ENCODE measurements around the gene SLC1A7.

GRCh38 chr1:53107090-53107489 is 35.3 kb downstream of the SLC1A7 start:
- TF ChIP-seq ZBTB39 (CRISPR knock-in tag; IDR thresholded peaks at IDR 0.05) = no peak
- no peak for TF ChIP-seq NCOA2 (CRISPR knock-in tag; IDR thresholded peaks at IDR 0.05)
- no peak for TF ChIP-seq SIX1 (CRISPR knock-in tag; IDR thresholded peaks at IDR 0.05; ENCODE audit: borderline replicate concordance)
- no peak for TF ChIP-seq HNRNPH1 (optimal IDR thresholded peaks at IDR 0.05; ENCODE audit: low read depth, low read length)
- TF ChIP-seq CTCF (CRISPR knock-in tag; IDR thresholded peaks at IDR 0.05) = no peak
- no peak for TF ChIP-seq FOXK2 (IDR thresholded peaks at IDR 0.05)
- no peak for TF ChIP-seq ZNF556 (CRISPR knock-in tag; IDR thresholded peaks at IDR 0.05; ENCODE audit: borderline replicate concordance)
- TF ChIP-seq ATF3 (CRISPR knock-in tag; IDR thresholded peaks at IDR 0.05) = no peak
- TF ChIP-seq KLF16 (CRISPR knock-in tag; IDR thresholded peaks at IDR 0.05) = no peak
- TF ChIP-seq MYC (CRISPR knock-in tag; IDR thresholded peaks at IDR 0.05; ENCODE audit: borderline replicate concordance) = no peak
- TF ChIP-seq STAT5B (CRISPR knock-in tag; IDR thresholded peaks at IDR 0.05) = no peak
- no peak for TF ChIP-seq RFX1 (IDR thresholded peaks at IDR 0.05)

All from HepG2 (cell line).